ENCODE results near the gene MBIP. TPM values are rescaled to one million over a fixed set of nuclear protein-coding genes. Genes with fewer than 3 reads are reported as not detected.

Gene MBIP
- total RNA-seq, 6 experiments from 2014 or later, result 18.5 to 24.5 (median 21.8) TPM

GRCh38 chr14:36264107-36264506, 56.3 kb downstream of the MBIP start:
- no peak for TF ChIP-seq CTCF (IDR thresholded peaks at IDR 0.05)
- DNase-seq, result no peak
- Mint-ChIP-seq H3K4me3 (no peak overlapping the region), H3K36me3 (ENCODE audit: low read depth) (no peaks in the 10 kb centered on the region), H3K27me3 (ENCODE audit: insufficient read depth) (peaks cover 3% of the 10 kb centered on the region; the same call in 1 of the 2 replicates), H3K9me3 (no peaks in the 10 kb centered on the region), H3K4me1 (ENCODE audit: low read depth) (no peaks in the 10 kb centered on the region), H3K27ac (no peak overlapping the region)

GRCh38 chr14:36260970-36261640, 59.3 kb downstream of the MBIP start:
- Mint-ChIP-seq H3K27me3 (ENCODE audit: insufficient read depth) (peaks cover 6% of the 10 kb centered on the region), H3K36me3 (ENCODE audit: low read depth) (no peaks in the 10 kb centered on the region), H3K4me1 (ENCODE audit: low read depth) (no peaks in the 10 kb centered on the region), H3K27ac (no peak overlapping the region), H3K4me3 (no peak overlapping the region), H3K9me3 (no peaks in the 10 kb centered on the region)
- no peak for TF ChIP-seq CTCF (IDR thresholded peaks at IDR 0.05)
- no peak for DNase-seq

- H3K9me3 Mint-ChIP-seq, result no peaks in the 10 kb centered on the region
- peaks cover 6% of the 10 kb centered on the region for H3K27me3 Mint-ChIP-seq (ENCODE audit: insufficient read depth)
- H3K36me3 Mint-ChIP-seq (ENCODE audit: low read depth), result no peaks in the 10 kb centered on the region
- no peak for TF ChIP-seq CTCF (IDR thresholded peaks at IDR 0.05)
- H3K27ac Mint-ChIP-seq, result no peak overlapping the region
- H3K4me1 Mint-ChIP-seq (ENCODE audit: low read depth), result no peaks in the 10 kb centered on the region
- DNase-seq, result no peak
- H3K4me3 Mint-ChIP-seq, result no peak overlapping the region
Observed at GRCh38 chr14:36258241-36258640, 62.2 kb downstream of the MBIP start.

- Mint-ChIP-seq H3K9me3 (no peaks in the 10 kb centered on the region), H3K4me1 (ENCODE audit: low read depth) (no peaks in the 10 kb centered on the region), H3K36me3 (ENCODE audit: low read depth) (no peaks in the 10 kb centered on the region), H3K27me3 (ENCODE audit: insufficient read depth) (peaks cover 6% of the 10 kb centered on the region), H3K27ac (no peak overlapping the region), H3K4me3 (no peak overlapping the region)
- no peak for TF ChIP-seq CTCF (IDR thresholded peaks at IDR 0.05)
- no peak for DNase-seq
Observed at GRCh38 chr14:36256126-36256801, 64.2 kb downstream of the MBIP start.

- Mint-ChIP-seq H3K36me3 (ENCODE audit: low read depth) (no peaks in the 10 kb centered on the region), H3K27me3 (ENCODE audit: insufficient read depth) (peaks cover 3% of the 10 kb centered on the region; the same call in 1 of the 2 replicates), H3K9me3 (no peaks in the 10 kb centered on the region), H3K4me3 (no peak overlapping the region), H3K27ac (no peak overlapping the region), H3K4me1 (ENCODE audit: low read depth) (no peaks in the 10 kb centered on the region)
- peak; percentile 25 for DNase-seq
- TF ChIP-seq CTCF (IDR thresholded peaks at IDR 0.05), result peak; percentile 38; the same call in 1 of the 2 replicates
Observed at GRCh38 chr14:36254020-36254624, 66.3 kb downstream of the MBIP start.

Other genes starting within 250 kb of the MBIP start
- not detected for gene PTCSC3, start 143.9 kb downstream of the MBIP start, total RNA-seq (2021; fragmentation: NEBNext Ultra II Directional; extraction: Animal tissue kit (Norgen Biotek cat#: 25700))
- not detected for gene NKX2-1, start 199.6 kb upstream of the MBIP start, total RNA-seq (2021; fragmentation: NEBNext Ultra II Directional; extraction: Animal tissue kit (Norgen Biotek cat#: 25700))